ELF-1 (cell line): ENCODE data around the gene PDHB.

ENCODE experiments used
- DNase-seq: peaks from one replicate; pipeline ENCODE4 v3.0.0-alpha.2; 2016; ENCODE audit warnings: low read depth, low spot score

The PDHB gene

DNA sequence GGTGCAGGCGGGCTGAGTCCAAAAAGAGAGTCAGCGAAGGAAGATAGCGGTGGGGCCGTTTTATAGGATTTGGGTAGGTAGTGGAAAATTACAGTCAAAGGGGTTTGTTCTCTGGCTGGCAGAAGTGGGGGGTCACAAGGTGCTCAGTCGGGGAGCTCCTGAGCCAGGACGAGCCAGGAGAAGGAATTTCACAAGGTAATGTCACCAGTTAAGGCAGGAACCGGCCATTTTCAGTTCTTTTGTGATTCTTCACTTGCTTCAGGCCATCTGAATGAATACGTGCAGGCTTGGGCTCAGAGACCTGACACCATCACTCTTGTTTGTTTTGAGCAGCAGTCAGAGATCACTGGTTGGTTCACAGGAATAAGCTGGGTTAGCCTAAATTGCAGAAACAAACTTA, 3.6 kb upstream of the PDHB start:
- peak; percentile 74 for DNase-seq

DNA sequence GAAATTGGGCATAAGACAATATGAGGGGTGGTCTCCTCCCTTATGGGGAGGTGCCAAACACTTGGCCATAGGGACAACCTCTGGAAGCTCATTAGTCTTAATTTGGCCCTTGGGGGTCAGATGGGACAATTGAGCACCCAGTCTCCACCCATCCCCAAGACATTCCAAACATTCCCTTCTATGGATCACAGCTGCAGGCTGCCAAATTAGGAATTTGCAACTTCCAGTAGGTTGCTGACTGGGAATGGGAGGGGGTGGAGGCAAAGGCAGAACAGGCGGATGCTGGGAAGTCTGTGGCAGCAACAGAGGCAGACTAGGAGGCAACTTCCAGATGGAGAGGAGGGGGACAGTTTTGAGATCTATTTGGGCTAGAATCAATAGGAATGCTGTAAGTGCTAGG, 1.4 kb upstream of the PDHB start:
- DNase-seq = peak; percentile 97

DNA sequence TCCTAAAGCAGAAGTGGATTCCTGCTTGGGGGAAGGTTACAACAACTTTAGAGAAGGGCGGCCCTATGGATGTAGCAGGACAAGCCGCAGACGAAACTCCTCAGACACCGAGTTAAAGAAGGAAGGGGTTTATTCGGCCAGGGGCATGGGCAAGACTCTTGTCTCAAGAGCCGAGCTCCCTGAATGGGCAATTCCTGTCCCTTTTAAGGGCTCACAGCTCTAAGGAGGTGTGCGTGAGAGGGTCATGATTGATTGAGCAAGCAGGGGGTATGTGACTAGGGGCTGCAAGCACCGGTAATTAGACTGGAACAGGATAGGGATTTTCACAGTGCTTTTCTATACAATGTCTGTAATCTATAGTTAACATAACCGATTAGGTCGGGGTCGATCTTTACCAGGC, 879 bp upstream of the PDHB start:
- DNase-seq = peak; percentile 86

DNA sequence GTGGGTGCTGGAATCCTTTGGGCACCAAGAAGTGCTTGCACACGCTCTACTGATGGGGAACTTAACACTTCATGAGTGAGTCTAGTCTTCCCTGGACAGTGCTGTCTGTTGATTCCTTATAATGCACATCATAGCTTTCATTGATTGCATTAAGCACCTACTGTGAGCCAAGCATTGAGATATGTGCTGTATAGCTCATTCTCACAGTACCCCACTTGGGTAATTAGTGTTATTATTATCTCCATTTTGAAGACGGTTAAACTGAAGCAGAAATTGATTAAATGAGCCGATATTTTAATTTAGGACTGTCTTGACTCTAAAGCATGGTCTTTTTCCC, 504 bp upstream of the PDHB start:
- no peak for DNase-seq

DNA sequence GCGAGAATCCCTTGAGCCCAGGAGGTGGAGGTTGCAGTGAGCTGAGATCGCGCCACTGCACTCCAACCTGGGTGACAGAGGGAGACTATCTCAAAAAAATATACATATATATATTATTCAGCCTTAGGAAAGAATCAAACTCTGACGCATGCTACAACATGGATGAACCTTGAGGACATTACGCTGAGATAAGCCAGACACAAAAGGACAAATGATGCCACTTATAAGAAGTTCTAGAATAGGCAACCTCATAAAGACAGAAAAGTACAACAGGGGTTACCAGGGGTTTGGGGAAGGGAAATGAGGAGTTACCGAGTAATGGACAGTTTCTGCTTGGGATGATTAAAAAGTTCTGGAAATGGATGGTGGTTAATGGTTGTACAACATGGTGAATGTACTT, 727 bp downstream of the PDHB start:
- DNase-seq = no peak

DNA sequence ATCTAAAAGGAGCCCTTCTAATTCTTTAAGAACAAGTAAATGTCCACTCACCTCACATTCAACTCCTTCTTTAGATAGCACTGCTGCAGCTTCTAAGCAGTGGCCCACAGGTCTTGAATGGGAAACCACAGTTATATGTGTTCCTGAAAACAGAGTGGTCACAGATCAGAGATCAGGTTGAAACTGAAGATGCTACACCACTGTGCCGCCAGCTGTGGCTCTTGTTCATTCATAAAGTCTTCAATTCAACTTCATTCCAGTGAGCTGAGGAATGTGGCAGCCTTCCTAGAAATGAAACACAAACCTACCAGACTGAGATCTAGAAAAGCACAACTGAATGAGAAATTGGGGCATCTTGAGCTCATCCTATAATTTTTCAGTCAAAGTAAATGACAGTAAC, 4.0 kb downstream of the PDHB start:
- no peak for DNase-seq

DNA sequence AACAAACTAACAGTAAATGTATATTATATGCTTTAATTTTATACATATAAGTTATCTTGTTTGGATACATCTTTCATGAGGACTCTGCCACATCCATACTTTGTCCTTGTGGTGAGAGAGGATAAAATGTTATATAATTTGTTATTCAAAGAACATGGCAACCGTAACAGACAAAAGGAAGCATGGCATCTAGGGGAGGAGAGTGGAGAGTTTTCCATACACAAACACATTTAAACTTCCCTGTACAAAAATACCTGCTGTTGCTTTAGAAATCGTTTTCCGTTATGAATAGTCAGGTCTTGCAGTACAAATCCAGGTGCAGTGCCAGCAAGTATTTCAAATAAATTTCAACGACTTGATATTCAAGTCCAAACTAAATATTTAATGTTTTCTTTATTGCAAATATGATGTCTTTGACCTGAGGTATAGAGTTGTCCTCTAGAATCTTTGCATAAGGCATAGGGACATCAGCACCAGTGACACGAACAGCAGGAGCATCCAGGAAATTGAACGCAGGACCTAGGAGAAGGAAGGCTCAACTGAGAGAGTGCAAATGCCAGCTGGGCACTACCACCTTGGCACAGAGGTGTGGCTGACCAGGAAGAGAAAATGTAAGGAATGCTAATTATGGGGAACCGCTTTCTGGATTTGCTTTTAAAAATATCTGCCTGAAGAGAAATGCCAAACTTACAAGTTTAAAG, 5.8 kb downstream of the PDHB start:
- DNase-seq = no peak

DNA sequence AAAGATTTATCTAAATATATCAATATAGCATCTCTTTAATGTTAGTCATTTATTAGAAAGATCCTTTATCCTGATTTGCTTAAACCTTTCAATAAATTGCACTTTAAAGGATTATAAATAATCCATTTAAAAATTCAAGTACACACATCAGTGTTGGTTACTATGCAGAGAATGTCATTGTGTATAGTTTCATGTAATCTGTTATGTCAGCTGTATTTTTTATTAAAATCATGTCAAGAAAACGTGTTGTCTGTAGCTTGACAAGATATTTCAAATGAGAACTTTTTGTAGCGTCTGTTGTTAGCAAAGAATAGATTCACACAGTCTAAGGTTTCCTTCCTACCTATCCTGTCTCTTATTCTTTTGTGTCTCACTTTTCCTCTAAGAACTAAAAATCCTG, 7.8 kb downstream of the PDHB start:
- DNase-seq = no peak

DNA sequence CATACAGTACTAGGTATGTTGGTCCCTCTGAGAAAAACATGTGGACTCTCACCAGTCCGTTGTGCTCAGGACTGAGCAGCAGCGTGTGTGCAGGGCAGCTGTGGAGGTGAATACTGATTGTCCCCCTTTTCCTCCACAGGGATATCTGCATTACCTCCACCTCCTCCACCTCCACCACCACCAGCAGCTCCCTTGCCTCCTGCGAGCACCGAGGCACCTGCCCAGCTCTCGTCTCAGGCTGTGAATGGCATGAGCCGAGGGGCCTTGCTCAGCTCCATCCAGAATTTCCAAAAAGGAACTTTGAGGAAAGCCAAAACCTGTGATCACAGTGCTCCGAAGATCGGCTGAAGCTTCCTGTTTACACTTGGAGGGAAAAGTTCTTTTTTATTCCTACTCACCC, 9.0 kb downstream of the PDHB start:
- DNase-seq = no peak

DNA sequence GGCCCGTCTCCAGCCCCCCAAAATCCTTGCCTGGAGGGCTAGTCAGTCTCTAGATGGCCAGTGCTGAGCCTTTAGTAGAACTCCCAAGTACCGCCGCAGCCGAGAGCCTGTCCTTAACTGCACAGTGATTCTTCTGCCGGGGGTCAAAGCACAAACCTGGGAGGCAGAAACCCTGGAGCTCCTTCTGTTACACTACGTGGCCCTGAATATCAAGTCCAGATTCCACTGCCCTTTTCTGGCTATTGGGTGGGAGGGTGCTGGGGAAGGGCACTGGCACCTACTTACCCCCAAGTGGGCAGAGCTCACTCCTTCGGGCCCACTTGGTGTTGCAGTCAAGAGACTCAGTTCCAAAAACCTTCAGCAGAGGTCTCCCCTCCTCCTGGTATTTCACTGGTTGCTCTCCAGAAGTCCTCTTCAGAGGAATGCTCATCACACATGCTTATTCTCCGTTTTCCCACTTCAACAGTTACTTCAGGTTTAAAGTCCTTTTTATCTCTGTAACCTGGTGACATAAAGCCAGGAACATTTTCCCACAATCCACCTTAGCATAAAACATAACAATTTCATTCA, 10.8 kb downstream of the PDHB start:
- peak; percentile 47 for DNase-seq

DNA sequence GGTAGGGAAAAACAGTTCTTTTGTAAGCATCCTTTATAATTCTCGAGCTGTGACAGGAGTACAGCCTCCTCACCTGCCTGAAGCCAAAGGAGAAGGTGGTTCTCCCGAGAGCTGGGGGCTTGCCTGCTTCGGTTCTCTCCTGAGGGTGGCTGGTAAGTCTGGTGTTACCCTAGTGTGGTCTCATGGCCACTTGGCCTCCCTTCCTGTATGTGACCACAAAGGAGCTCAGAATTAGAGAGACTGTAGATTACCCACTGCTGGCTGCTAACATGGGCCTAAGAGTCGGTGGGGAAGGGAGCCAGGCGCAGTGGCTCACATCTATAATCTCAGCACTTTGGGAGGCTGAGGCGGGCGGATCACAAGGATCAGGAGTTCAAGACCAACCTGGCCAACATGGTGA, 12.6 kb downstream of the PDHB start:
- no peak for DNase-seq

DNA sequence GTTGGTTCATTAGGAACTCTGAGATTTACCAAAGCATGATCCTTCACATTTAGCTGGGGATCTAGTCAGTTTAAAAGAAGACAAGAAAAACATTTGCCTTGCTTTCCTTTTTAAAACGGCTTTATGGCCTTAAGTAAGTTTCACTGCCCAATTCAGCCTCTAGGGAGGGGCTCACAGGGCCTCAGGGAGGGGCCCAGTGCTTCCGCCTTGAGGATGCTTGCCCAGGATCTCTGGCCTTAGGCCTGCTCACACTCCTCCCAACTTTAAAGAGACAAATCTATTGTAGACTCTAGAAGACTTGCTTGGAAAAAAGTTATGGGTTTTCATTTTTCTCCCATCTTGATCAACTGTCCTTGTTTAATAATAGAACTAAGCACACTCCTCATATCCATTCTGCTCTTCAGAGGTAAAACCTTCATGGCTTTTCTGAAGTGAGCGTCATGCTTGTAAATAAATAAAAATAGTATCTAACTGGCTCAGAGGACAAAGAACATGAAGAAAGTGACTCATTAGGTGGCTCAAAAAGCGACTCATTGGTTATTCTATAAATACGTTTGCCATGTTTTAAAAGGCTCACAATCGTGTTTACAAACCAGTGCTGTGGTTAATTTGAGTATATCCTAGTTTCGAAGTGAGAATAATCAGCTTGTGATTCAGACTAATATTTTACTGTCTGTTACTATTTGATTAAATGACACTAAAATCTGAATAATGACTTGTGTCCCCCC, 13.7 kb downstream of the PDHB start:
- DNase-seq = no peak

DNA sequence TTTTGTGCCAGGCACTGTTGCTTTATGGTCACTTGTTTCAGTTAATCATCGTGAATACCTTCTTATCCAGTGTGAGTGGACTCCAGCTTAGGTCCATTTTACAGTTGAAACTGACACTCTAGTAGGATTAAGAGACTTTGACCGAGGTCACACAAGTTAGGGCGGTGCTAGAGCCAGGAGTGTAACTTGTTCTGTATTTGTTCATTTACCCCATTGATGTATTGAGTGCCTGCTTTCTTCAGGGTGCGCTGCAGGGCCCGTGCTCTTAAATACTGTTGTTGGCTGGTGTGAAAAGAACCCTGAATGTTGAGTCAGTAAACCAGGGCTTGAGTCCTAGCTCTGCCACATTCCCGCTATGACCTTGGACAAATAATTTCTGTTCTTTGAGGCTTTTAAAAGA, 15.4 kb downstream of the PDHB start:
- no peak for DNase-seq

DNA sequence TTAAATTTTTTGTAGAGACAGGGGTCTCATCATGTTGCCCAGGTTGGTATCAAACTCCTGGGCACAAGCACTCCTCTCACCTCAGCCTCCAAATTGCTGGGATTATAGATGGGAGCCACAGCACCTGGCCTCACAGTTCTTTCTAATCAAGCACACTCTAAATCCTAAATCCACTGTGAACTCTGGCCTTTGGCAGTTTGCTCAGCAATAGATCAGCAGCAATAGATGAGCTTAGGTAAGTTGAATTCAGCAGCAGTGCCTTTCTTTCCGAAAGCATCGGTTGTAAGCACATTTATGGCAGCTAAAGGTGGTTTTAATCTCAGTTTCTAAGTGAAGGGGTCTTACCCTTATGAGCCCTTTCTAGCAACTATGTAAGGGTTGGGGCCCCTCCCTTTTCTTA, 16.6 kb downstream of the PDHB start:
- DNase-seq = no peak

DNA sequence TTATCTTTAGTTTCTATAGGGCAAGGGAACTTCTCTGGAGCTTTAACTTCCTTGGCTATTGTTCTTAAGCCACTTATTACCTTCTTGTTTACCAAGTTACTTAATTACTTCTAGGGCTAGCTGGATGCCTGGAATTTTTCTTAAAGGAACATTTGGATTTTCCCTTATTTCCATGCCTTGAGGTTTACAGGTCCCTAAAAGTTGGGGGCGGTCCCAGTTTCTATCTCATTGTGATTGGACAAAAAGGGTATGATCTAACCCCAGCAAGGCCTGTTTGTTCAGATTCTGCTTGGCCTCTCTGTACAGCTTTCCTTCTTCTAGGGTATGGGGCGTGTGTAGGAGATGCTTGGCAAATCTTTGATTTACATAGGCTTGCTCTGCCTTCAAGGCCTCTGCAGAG, 17.4 kb downstream of the PDHB start:
- peak; percentile 78 for DNase-seq

DNA sequence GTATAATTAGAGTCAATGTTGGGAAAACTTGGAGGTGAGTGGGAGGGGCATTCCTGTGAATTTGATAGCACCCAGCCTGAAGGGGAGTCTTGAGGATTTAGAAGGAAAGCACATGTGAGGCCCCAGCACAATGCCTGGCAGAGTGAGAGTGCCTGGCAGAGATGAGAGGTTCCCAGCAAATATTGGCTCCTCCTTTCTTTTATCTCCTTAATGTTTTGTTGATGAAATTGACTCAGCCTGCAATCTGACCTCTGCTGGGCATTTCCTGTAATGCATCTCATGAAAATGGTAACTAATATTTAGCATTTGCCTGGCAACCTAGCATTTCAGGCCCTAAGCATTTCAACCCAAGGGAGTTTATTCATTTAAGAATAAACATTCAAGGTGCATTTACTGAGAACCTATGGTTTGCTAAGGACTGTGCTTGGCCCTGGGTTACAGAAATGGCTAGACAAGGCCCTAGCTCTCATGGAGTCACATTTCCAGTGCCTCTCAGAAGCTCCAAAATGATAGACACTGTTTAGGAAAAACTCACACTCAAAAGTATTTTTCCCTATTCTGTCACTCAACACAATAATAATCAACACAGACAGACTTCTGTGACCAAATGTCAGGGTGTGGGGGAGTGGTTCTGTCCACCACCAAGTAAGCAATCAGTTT, 19.0 kb downstream of the PDHB start:
- DNase-seq = peak; percentile 43

DNA sequence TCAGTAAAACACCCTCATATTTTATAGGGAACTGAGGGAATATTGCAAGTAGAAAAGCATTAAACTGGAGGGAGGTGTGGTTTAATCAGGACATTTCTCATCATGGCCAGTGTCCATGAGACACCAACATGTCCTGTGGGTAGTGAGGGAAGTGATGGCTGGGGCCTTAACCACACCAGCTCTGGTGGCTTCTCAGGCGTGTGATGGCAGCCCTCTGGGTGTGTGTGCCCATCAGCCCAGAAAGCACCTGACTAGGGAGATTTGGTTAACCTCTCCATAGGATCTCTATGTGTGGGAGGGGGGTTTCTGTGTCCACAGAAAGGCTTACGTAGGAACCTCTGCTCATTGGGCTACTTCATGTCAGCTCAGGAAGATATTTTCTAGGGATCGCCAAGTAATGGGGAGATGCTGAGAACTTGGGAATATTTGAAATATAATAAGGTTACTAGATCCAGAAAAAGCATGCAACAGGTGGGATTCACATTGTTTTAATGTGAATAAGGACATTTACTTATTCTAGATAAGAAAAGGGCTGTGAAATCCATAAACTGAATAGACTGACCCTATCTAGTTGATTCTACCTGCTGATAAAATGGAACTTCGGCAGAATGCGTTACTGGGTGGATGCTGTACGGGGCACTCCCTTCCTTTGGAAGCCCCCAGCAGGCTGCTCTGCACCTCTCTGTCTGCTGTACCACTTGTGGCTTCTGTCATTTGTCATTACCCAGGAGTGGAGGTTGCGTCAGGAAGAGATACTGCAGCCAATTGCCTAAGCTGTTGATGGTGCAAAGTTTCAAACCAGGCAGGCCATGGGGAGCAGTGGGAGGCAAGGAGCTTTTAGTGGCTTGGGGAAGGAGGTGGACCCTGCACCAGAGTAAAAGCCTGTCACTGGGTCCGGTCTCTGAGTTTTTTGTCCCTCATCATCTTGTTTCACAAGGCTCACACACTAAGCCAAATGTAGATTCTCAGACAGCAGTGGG, 21.5 kb downstream of the PDHB start:
- no peak for DNase-seq

DNA sequence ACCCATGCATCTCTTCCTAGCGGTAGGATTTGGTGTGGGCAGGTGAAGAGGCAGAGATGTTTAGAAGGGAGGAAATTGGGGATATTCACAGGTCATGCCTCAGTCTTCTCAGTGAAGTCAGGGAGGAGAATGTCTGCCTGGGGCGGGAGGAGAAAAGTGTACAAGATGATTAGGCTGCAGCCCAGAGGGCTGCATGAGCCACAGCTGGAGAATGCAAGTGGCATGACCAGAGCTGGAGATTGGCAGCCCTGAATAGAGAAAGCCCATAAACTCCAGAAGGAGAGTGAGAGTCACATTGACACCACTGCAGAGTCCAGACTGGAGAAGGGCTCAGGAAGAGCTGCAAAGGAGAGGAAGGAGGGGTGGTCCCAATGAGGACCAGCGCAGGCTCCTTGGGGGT, 22.6 kb downstream of the PDHB start:
- no peak for DNase-seq

DNA sequence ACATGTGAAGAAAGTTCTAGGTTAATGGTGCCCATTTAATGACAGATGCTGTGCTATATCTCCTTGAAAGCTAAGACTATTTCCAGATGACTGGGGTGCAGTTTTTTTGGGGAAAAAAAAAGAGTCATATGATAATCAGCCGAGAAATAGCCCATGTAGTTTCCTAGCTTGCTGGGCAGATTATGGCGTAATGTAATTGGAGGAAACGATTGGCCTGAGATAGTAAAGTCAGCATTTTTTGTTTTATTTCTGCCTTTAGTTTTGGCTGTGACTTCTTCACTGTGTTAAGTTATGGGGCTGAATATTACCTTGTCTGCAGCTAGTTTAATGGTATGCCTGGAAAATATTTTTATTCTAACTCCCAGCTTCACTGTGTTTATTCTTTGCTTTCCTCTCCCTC, 24.0 kb downstream of the PDHB start:
- DNase-seq = no peak

DNA sequence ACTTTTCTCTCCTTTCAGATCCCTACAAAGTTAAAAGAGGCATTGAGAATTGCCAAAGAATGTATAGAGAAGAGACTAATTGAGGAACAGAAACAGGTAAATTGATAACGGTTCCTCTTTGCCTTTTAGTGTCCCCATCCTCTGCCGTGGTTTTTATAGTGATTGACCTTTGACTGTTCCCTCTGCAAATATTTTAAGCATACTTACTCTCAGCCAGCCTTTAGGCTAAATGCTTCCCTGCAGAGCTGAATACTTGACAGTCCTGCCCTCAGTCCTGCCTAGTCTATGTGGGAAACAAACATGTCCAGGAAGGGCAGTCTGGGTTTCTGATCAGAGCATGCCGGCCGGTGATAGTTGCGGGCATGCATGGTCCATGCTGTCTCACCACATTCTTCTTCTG, 24.7 kb downstream of the PDHB start:
- DNase-seq = no peak

DNA sequence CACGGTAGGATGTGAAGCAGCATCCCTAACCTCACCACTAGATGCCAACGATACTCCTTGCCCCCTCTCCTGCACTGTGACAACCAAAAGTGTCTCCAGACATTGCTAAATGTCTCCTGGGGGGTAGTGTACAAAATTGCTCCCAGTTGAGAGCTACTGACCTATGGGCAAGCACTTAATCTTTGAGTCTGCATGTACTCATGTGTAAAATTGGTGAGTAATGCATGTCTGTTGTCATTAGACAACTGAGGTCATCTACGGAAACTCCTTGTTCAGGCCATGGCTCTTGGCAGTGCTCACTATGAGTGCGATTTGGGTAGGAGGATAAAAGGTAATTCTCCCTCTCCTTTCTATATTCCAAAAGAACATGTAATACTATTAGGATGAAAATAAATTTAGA, 29.2 kb downstream of the PDHB start:
- no peak for DNase-seq
